PFSK-1 (cell line): ENCODE measurements around the gene LIPC.

Source experiments
- POLR2AphosphoS5 ChIP-seq: IDR thresholded peaks from 2 replicates; pipeline ENCODE4 v1.6.1; 2012; ENCODE audit warnings: low read depth, mild to moderate bottlenecking, control low read depth, low read length, moderate library complexity
- TAF1 ChIP-seq: IDR thresholded peaks from 2 replicates; pipeline ENCODE4 v1.6.1; 2012; ENCODE audit warnings: low read length, control low read depth, borderline replicate concordance; ENCODE audit not compliant: insufficient read depth
- TF ChIP-seq, protein P1 (sequence below), 2 experiments: IDR thresholded peaks; 2 replicates each; pipeline versions ENCODE4 v1.6.1 to v1.8.0; 2011 to 2012; ENCODE audit warnings: low read depth in 2 of 2, low read length in 2 of 2, control low read depth in 1 of 2, inconsistent platforms in 1 of 2, mild to moderate bottlenecking in 1 of 2, moderate library complexity in 1 of 2; ENCODE audit not compliant: insufficient read depth in 1 of 2

GRCh38 chr15:58492661-58493397 is 61.0 kb downstream of the LIPC start:
- no peak for TF ChIP-seq POLR2AphosphoS5
- TF ChIP-seq, protein P1, sequence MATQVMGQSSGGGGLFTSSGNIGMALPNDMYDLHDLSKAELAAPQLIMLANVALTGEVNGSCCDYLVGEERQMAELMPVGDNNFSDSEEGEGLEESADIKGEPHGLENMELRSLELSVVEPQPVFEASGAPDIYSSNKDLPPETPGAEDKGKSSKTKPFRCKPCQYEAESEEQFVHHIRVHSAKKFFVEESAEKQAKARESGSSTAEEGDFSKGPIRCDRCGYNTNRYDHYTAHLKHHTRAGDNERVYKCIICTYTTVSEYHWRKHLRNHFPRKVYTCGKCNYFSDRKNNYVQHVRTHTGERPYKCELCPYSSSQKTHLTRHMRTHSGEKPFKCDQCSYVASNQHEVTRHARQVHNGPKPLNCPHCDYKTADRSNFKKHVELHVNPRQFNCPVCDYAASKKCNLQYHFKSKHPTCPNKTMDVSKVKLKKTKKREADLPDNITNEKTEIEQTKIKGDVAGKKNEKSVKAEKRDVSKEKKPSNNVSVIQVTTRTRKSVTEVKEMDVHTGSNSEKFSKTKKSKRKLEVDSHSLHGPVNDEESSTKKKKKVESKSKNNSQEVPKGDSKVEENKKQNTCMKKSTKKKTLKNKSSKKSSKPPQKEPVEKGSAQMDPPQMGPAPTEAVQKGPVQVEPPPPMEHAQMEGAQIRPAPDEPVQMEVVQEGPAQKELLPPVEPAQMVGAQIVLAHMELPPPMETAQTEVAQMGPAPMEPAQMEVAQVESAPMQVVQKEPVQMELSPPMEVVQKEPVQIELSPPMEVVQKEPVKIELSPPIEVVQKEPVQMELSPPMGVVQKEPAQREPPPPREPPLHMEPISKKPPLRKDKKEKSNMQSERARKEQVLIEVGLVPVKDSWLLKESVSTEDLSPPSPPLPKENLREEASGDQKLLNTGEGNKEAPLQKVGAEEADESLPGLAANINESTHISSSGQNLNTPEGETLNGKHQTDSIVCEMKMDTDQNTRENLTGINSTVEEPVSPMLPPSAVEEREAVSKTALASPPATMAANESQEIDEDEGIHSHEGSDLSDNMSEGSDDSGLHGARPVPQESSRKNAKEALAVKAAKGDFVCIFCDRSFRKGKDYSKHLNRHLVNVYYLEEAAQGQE (IDR thresholded peaks at IDR 0.05; ENCODE audit: insufficient read depth in 1 of 2, low read depth in 2 of 2, low read length in 2 of 2), result no peak
- TF ChIP-seq TAF1, result no peak
